ENCODE results near the gene PIGO. TPM values are rescaled to one million over a fixed set of nuclear protein-coding genes. Genes with fewer than 3 reads are reported as not detected.

Gene PIGO
- total and polyA plus RNA-seq, 9 of the 15 experiments (the other 6 are each of a cell fraction or from before 2014, with no cell fraction given), result 5.4 to 13.7 (median 9.7) TPM

DNA sequence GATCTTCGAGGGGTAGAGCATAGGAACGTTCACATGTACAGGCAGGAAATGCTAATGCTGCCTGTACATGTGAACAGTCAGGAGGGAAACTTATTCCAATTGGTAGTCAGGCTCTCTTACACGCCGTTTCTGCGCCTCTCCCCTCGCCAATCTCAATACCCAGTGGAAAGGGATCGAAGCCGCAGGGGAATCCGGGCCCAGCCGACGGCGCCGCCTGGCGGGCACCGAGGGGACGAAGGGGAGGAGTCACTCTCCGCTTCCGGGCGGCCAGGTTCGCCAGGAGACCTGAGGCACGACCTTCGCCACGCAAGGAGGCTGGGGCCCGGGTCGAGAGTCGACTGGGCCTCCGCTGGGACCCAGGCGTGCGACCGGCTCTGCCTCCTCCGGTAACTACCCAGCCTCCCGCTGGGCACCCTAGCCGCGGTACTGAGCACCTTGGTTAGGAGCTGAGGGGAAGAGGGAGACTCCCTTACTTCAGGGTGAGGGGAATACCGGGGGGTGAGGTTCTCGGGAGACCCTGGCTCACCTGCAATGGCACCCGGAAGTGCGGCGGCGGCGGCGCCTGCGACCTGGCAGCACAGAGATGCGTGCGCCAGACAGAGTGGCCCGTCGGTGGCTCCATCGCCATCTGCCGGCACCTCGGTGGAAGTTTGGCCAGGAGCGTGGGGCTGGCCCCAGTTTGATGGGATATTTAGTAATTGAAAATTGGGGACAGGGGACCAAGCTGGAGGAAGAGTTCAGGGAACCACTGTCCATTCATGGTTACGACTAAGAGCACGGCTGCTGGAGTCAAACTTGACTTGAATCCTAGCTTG, at the start of gene PIGO (continued):
- TF ChIP-seq, protein P1, sequence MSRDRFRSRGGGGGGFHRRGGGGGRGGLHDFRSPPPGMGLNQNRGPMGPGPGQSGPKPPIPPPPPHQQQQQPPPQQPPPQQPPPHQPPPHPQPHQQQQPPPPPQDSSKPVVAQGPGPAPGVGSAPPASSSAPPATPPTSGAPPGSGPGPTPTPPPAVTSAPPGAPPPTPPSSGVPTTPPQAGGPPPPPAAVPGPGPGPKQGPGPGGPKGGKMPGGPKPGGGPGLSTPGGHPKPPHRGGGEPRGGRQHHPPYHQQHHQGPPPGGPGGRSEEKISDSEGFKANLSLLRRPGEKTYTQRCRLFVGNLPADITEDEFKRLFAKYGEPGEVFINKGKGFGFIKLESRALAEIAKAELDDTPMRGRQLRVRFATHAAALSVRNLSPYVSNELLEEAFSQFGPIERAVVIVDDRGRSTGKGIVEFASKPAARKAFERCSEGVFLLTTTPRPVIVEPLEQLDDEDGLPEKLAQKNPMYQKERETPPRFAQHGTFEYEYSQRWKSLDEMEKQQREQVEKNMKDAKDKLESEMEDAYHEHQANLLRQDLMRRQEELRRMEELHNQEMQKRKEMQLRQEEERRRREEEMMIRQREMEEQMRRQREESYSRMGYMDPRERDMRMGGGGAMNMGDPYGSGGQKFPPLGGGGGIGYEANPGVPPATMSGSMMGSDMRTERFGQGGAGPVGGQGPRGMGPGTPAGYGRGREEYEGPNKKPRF (IDR thresholded peaks at IDR 0.05; ENCODE audit: low read depth, low read length), result no peak
- TF ChIP-seq HNRNPL (IDR thresholded peaks at IDR 0.05; ENCODE audit: low read depth, low read length) (peak; percentile 46; the same call in 1 of the 2 replicates), DMBX1 (CRISPR knock-in tag; IDR thresholded peaks at IDR 0.05; ENCODE audit: borderline replicate concordance) (no peak), CHD2 (IDR thresholded peaks at IDR 0.05; ENCODE audit: low read depth, low read length) (no peak), NFIC (IDR thresholded peaks at IDR 0.05) (0 out of 2 replicates have a peak, but pooled peaks have one; percentile 21), TGIF2 (CRISPR knock-in tag; IDR thresholded peaks at IDR 0.05) (no peak), KDM4B (IDR thresholded peaks at IDR 0.05; ENCODE audit: borderline replicate concordance in 2 of 2, low read depth in 1 of 2) (peak in 1 of 2 experiments; percentile 59; a peak in 1 of 4 replicates), KDM5B (IDR thresholded peaks at IDR 0.05; ENCODE audit: insufficient replicate concordance, low read depth, low read length) (peak; percentile 73), PML (IDR thresholded peaks at IDR 0.05; ENCODE audit: low read length) (peak; percentile 64; the same call in 1 of the 2 replicates), ZBTB7A (IDR thresholded peaks at IDR 0.05; ENCODE audit: borderline replicate concordance, control insufficient read depth, low read depth, low read length) (peak; percentile 86), SMC3 (conservative IDR thresholded peaks at IDR 0.05; ENCODE audit: insufficient read depth, low read depth, low read length) (peak; percentile 49; the same call in 1 of the 2 replicates), BMI1 (IDR thresholded peaks at IDR 0.05; ENCODE audit: low read length) (no peak), LEF1 (IDR thresholded peaks at IDR 0.05) (no peak), YBX1 (IDR thresholded peaks at IDR 0.05) (no peak)
- TF ChIP-seq, protein P2, sequence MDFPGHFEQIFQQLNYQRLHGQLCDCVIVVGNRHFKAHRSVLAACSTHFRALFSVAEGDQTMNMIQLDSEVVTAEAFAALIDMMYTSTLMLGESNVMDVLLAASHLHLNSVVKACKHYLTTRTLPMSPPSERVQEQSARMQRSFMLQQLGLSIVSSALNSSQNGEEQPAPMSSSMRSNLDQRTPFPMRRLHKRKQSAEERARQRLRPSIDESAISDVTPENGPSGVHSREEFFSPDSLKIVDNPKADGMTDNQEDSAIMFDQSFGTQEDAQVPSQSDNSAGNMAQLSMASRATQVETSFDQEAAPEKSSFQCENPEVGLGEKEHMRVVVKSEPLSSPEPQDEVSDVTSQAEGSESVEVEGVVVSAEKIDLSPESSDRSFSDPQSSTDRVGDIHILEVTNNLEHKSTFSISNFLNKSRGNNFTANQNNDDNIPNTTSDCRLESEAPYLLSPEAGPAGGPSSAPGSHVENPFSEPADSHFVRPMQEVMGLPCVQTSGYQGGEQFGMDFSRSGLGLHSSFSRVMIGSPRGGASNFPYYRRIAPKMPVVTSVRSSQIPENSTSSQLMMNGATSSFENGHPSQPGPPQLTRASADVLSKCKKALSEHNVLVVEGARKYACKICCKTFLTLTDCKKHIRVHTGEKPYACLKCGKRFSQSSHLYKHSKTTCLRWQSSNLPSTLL (IDR thresholded peaks at IDR 0.05), result no peak
- TF ChIP-seq, protein P3, sequence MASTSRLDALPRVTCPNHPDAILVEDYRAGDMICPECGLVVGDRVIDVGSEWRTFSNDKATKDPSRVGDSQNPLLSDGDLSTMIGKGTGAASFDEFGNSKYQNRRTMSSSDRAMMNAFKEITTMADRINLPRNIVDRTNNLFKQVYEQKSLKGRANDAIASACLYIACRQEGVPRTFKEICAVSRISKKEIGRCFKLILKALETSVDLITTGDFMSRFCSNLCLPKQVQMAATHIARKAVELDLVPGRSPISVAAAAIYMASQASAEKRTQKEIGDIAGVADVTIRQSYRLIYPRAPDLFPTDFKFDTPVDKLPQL (IDR thresholded peaks at IDR 0.05; ENCODE audit: extremely low read depth, insufficient read length), result no peak
- TF ChIP-seq, protein P4, sequence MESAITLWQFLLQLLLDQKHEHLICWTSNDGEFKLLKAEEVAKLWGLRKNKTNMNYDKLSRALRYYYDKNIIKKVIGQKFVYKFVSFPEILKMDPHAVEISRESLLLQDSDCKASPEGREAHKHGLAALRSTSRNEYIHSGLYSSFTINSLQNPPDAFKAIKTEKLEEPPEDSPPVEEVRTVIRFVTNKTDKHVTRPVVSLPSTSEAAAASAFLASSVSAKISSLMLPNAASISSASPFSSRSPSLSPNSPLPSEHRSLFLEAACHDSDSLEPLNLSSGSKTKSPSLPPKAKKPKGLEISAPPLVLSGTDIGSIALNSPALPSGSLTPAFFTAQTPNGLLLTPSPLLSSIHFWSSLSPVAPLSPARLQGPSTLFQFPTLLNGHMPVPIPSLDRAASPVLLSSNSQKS (CRISPR knock-in tag; IDR thresholded peaks at IDR 0.05), result no peak
- TF ChIP-seq, protein P5, sequence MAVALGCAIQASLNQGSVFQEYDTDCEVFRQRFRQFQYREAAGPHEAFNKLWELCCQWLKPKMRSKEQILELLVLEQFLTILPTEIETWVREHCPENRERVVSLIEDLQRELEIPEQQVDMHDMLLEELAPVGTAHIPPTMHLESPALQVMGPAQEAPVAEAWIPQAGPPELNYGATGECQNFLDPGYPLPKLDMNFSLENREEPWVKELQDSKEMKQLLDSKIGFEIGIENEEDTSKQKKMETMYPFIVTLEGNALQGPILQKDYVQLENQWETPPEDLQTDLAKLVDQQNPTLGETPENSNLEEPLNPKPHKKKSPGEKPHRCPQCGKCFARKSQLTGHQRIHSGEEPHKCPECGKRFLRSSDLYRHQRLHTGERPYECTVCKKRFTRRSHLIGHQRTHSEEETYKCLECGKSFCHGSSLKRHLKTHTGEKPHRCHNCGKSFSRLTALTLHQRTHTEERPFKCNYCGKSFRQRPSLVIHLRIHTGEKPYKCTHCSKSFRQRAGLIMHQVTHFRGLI (CRISPR knock-in tag; IDR thresholded peaks at IDR 0.05), result no peak

Measured in K562 (cell line).